OCI-LY7 (cell line): ENCODE results near the gene FNDC3B. TPM values are rescaled to one million over a fixed set of nuclear protein-coding genes. Genes with fewer than 3 reads are reported as not detected.

Source experiments
- BruUV-seq: library from RNA; stranded (reverse); fragments of 400-500 nt; replicated peaks from 2 replicates; lab custom pipeline; 2021; lab: Mats Ljungman, UMichigan
- CTCF ChIA-PET: fragments of 300-600 bp; sonication (Branson Sonifier 250); formaldehyde crosslinking; loops from one replicate; lab custom pipeline; 2022; ENCODE audit warnings: antibody characterized with exemption; ENCODE audit not compliant: unreplicated experiment; lab: Charles Lee
- POLR2A ChIA-PET: fragments of 300-600 bp; sonication (Branson Sonifier 250); formaldehyde crosslinking; loops from one replicate; lab custom pipeline; 2022; ENCODE audit warnings: antibody characterized with exemption; lab: Charles Lee
- DNase-seq: peaks from one replicate; pipeline ENCODE4 v3.0.0-alpha.2; 2015; ENCODE audit warnings: low spot score
- H2AFZ ChIP-seq: fragments of 200-600 bp; sonication (generic), shearing (Covaris generic); 2 replicates; pipeline ENCODE4 v1.6.1; 2014; ENCODE audit warnings: mild to moderate bottlenecking, antibody characterized with exemption, low read length, moderate library complexity
- H3K27ac ChIP-seq: fragments of 200-600 bp; sonication (generic); 2 replicates; pipeline ENCODE4 v1.5.1; 2014; ENCODE audit warnings: mixed run types, low read depth, mild to moderate bottlenecking, moderate library complexity, low read length, inconsistent platforms; ENCODE audit not compliant: poor library complexity, severe bottlenecking
- H3K36me3 ChIP-seq: fragments of 200-600 bp; sonication (generic); 2 replicates; pipeline ENCODE4 v1.6.1; 2014; ENCODE audit warnings: mild to moderate bottlenecking, antibody characterized with exemption, low read length, moderate library complexity, mixed read lengths; ENCODE audit not compliant: insufficient read depth
- H3K4me1 ChIP-seq: fragments of 200-600 bp; sonication (generic); 2 replicates; pipeline ENCODE4 v1.5.1; 2014; ENCODE audit warnings: mild to moderate bottlenecking, low read length; ENCODE audit not compliant: insufficient read depth, poor library complexity, severe bottlenecking
- H3K4me2 ChIP-seq: fragments of 200-600 bp; sonication (generic); 2 replicates; pipeline ENCODE4 v1.6.1; 2014; ENCODE audit warnings: mild to moderate bottlenecking, low read length
- H3K4me3 ChIP-seq: fragments of 200-600 bp; sonication (generic); 2 replicates; pipeline ENCODE4 v1.5.1; 2014; ENCODE audit warnings: mild to moderate bottlenecking, low read depth, low read length; ENCODE audit not compliant: poor library complexity, severe bottlenecking
- H3K79me2 ChIP-seq: fragments of 200-600 bp; sonication (generic); 2 replicates; pipeline ENCODE4 v1.6.1; 2016; ENCODE audit warnings: low read depth, mild to moderate bottlenecking, low read length, moderate library complexity, mixed read lengths; ENCODE audit not compliant: insufficient read depth
- H3K9me2 ChIP-seq: fragments of 200-600 bp; sonication (generic); 2 replicates; pipeline ENCODE4 v1.6.1; 2016; ENCODE audit warnings: mild to moderate bottlenecking, low read length, mixed read lengths; ENCODE audit not compliant: insufficient read depth
- H3K9me3 ChIP-seq: fragments of 200-600 bp; sonication (generic); 2 replicates; pipeline ENCODE4 v1.6.1; 2014; ENCODE audit warnings: mild to moderate bottlenecking, mixed run types, low read length, mixed read lengths
- H4K20me1 ChIP-seq: fragments of 200-600 bp; sonication (generic); 2 replicates; pipeline ENCODE4 v1.6.1; 2014; ENCODE audit warnings: mild to moderate bottlenecking, antibody characterized with exemption, low read length, moderate library complexity, mixed read lengths; ENCODE audit not compliant: insufficient read depth
- EZH2phosphoT487 ChIP-seq: fragments of 200-600 bp; sonication (generic); IDR thresholded peaks from 2 replicates; pipeline ENCODE4 v1.6.1; 2018; ENCODE audit warnings: low read depth, borderline replicate concordance, mild to moderate bottlenecking, mixed run types, antibody characterized with exemption, low read length, moderate library complexity, mixed read lengths
- intact Hi-C: fragments of 100-400 bp; cut with micrococcal nuclease; formaldehyde crosslinking; loops from one replicate; pipeline ENCODE4 v1.10.0; 2022; ENCODE audit not compliant: unreplicated experiment
- total RNA-seq, 2 experiments: library from RNA; depleted of rRNA in 1 of 2; stranded (reverse); fragments of >200 nt in 1 of 2; shearing (Covaris generic) in 1 of 2; gene quantifications; 2 replicates each; pipeline ENCODE4 v1.2.3, GENCODE V29; 2014 to 2022
- TF ChIP-seq, protein P1 (sequence below): fragments of 200-600 bp; sonication (generic); conservative IDR thresholded peaks from 2 replicates; pipeline ENCODE4 v1.5.1; 2014; ENCODE audit warnings: mild to moderate bottlenecking, antibody characterized with exemption, low read length, moderate library complexity, mixed read lengths

FNDC3B gene
- total RNA-seq, 2 experiments from 2014 or later, result 23.3 to 28.5 TPM

GRCh38 chr3:172298247-172298646, 258.9 kb downstream of the FNDC3B start:
- Histone ChIP-seq H3K27ac (no peak overlapping the region), H3K4me1 (no peaks in the 10 kb centered on the region), H3K36me3 (peaks cover 4% of the 10 kb centered on the region; the same call in 1 of the 2 replicates), H3K9me3 (no peaks in the 10 kb centered on the region), H2AFZ (no peak overlapping the region), H3K79me2 (no peaks in the 10 kb centered on the region), H4K20me1 (no peaks in the 10 kb centered on the region), H3K4me3 (no peak overlapping the region), H3K4me2 (no peak overlapping the region), H3K9me2 (no peaks in the 10 kb centered on the region)
- POLR2A ChIA-PET, result interaction anchor here (0.6 to 1.3 kb wide), 3 partner anchors 14 to 1843 kb away, joined by 3 to 4 read pairs (median 3); no protein-coding TSS in a partner anchor
- TF ChIP-seq, protein P1, sequence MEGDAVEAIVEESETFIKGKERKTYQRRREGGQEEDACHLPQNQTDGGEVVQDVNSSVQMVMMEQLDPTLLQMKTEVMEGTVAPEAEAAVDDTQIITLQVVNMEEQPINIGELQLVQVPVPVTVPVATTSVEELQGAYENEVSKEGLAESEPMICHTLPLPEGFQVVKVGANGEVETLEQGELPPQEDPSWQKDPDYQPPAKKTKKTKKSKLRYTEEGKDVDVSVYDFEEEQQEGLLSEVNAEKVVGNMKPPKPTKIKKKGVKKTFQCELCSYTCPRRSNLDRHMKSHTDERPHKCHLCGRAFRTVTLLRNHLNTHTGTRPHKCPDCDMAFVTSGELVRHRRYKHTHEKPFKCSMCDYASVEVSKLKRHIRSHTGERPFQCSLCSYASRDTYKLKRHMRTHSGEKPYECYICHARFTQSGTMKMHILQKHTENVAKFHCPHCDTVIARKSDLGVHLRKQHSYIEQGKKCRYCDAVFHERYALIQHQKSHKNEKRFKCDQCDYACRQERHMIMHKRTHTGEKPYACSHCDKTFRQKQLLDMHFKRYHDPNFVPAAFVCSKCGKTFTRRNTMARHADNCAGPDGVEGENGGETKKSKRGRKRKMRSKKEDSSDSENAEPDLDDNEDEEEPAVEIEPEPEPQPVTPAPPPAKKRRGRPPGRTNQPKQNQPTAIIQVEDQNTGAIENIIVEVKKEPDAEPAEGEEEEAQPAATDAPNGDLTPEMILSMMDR, result no peak
- TF ChIP-seq EZH2phosphoT487, result no peak
- CTCF ChIA-PET, result no interaction called here
- intact Hi-C loops, result no loop called here
- DNase-seq, result no peak
- BruUV-seq, result no TSS peak

GRCh38 chr3:172300187-172300586, 260.8 kb downstream of the FNDC3B start:
- CTCF ChIA-PET, result no interaction called here
- no peak overlapping the region for H2AFZ ChIP-seq
- H3K27ac ChIP-seq, result no peak overlapping the region
- H3K4me3 ChIP-seq, result no peak overlapping the region
- H3K4me1 ChIP-seq, result no peaks in the 10 kb centered on the region
- no peaks in the 10 kb centered on the region for H4K20me1 ChIP-seq
- H3K79me2 ChIP-seq, result no peaks in the 10 kb centered on the region
- no peaks in the 10 kb centered on the region for H3K9me2 ChIP-seq
- no peak for DNase-seq
- H3K9me3 ChIP-seq, result no peaks in the 10 kb centered on the region
- peaks cover 4% of the 10 kb centered on the region; the same call in 1 of the 2 replicates for H3K36me3 ChIP-seq
- no peak overlapping the region for H3K4me2 ChIP-seq
- POLR2A ChIA-PET, result no interaction called here
- intact Hi-C loops, result no loop called here
- BruUV-seq, result no TSS peak
- TF ChIP-seq EZH2phosphoT487, result no peak
- TF ChIP-seq, protein P1, result no peak

DNA sequence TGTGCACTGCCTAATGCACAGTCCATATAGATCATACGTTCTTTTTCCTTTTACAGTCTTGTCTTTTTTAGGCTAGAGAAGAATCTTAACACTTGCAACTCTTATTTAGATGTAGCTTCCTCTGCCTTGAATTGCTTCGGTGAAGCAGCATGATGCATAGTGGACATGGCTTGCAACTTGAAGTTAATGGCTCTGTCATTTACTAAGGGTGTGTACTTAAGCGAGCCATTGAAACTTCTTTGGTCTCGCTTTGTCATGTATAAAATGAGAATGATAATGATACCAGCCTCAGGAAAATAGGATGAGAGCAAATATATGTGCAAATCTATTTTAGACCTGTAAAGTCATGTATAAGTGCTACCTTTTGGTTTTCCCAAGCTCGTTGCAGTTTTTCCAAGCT, 261.5 kb downstream of the FNDC3B start:
- no peak for DNase-seq
- H4K20me1 ChIP-seq, result no peaks in the 10 kb centered on the region
- ChIA-PET POLR2A (interaction anchor here (0.6 to 0.7 kb wide), 2 partner anchors 9 to 199 kb away, joined by 3 to 4 read pairs; no protein-coding TSS in a partner anchor), CTCF (no interaction called here)
- no peaks in the 10 kb centered on the region for H3K9me3 ChIP-seq
- no peaks in the 10 kb centered on the region for H3K9me2 ChIP-seq
- no peak overlapping the region for H3K4me3 ChIP-seq
- H3K4me1 ChIP-seq, result no peaks in the 10 kb centered on the region
- no peaks in the 10 kb centered on the region for H3K79me2 ChIP-seq
- no peak overlapping the region for H3K4me2 ChIP-seq
- TF ChIP-seq, protein P1, result no peak
- TF ChIP-seq EZH2phosphoT487, result no peak
- no peak overlapping the region for H2AFZ ChIP-seq
- intact Hi-C loops, result no loop called here
- peaks cover 4% of the 10 kb centered on the region; the same call in 1 of the 2 replicates for H3K36me3 ChIP-seq
- BruUV-seq, result no TSS peak
- H3K27ac ChIP-seq, result no peak overlapping the region
